ENCODE data around the gene CNP.

The CNP gene

GRCh38 chr17:41972571-41973407 lies 6.2 kb downstream of the CNP start:
- DNase-seq (ENCODE audit: low spot score) = no peak

- DNase-seq (ENCODE audit: low spot score) = no peak
Observed at GRCh38 chr17:41973408-41973811, 6.8 kb downstream of the CNP start.

- DNase-seq (ENCODE audit: low spot score) = no peak
Observed at GRCh38 chr17:41974031-41974430, 7.4 kb downstream of the CNP start.

- no peak for DNase-seq (ENCODE audit: low spot score)
Observed at GRCh38 chr17:41974658-41975057, 8.1 kb downstream of the CNP start.

- peak; percentile 84 for DNase-seq (ENCODE audit: low spot score)
Observed at GRCh38 chr17:41975099-41976083, 8.8 kb downstream of the CNP start.

GRCh38 chr17:41976142-41976768 lies 9.7 kb downstream of the CNP start:
- DNase-seq (ENCODE audit: low spot score) = peak; percentile 71

- no peak for DNase-seq (ENCODE audit: low spot score)
Observed at GRCh38 chr17:41977991-41978390, 11.4 kb downstream of the CNP start.

- no peak for DNase-seq (ENCODE audit: low spot score)
Observed at GRCh38 chr17:41982026-41982760, 15.6 kb downstream of the CNP start.

- DNase-seq (ENCODE audit: low spot score) = no peak
Observed at GRCh38 chr17:41984454-41984853, 17.9 kb downstream of the CNP start.

- no peak for DNase-seq (ENCODE audit: low spot score)
Observed at GRCh38 chr17:41985919-41986318, 19.3 kb downstream of the CNP start.

- no peak for DNase-seq (ENCODE audit: low spot score)
Observed at GRCh38 chr17:41986634-41987033, 20.0 kb downstream of the CNP start.

GRCh38 chr17:41987642-41988041 lies 21.0 kb downstream of the CNP start:
- DNase-seq (ENCODE audit: low spot score) = no peak

- no peak for DNase-seq (ENCODE audit: low spot score)
Observed at GRCh38 chr17:41988418-41988817, 21.8 kb downstream of the CNP start.

- no peak for DNase-seq (ENCODE audit: low spot score)
Observed at GRCh38 chr17:41989702-41990419, 23.3 kb downstream of the CNP start.

- DNase-seq (ENCODE audit: low spot score) = no peak
Observed at GRCh38 chr17:41992576-41992975, 26.0 kb downstream of the CNP start.

GRCh38 chr17:41996855-41997164 lies 30.2 kb downstream of the CNP start:
- no peak for DNase-seq (ENCODE audit: low spot score)

- no peak for DNase-seq (ENCODE audit: low spot score)
Observed at GRCh38 chr17:41998497-41998896, 31.9 kb downstream of the CNP start.

GRCh38 chr17:42000413-42001133 lies 34.0 kb downstream of the CNP start:
- no peak for DNase-seq (ENCODE audit: low spot score)

- DNase-seq (ENCODE audit: low spot score) = no peak
Observed at GRCh38 chr17:42001729-42002128, 35.1 kb downstream of the CNP start.

- no peak for DNase-seq (ENCODE audit: low spot score)
Observed at GRCh38 chr17:42002175-42002791, 35.7 kb downstream of the CNP start.

Data from AG08395 (cell line).